Chondrocyte (in vitro differentiated cells): ENCODE results near the gene GPR142. TPM values are rescaled to one million over a fixed set of nuclear protein-coding genes. Genes with fewer than 3 reads are reported as not detected.
A peak's percentile ranks its signal among the peaks of the same experiment; 100 is the strongest.

ENCODE experiments used
- DNase-seq: peaks from one replicate; pipeline ENCODE4 v3.0.0; 2021; ENCODE audit warnings: mixed read lengths, low spot score
- H3K27ac Mint-ChIP-seq: one replicate; pipeline ENCODE4 v1.8.0; 2021; ENCODE audit warnings: mild to moderate bottlenecking, moderate library complexity, mixed read lengths; ENCODE audit not compliant: unreplicated experiment
- H3K27me3 Mint-ChIP-seq: 2 replicates; pipeline ENCODE4 v1.8.0; 2021; ENCODE audit warnings: low read depth, mixed read lengths
- H3K36me3 Mint-ChIP-seq: 2 replicates; pipeline ENCODE4 v1.8.0; 2021; ENCODE audit warnings: low read depth, mixed read lengths
- H3K4me1 Mint-ChIP-seq: 2 replicates; pipeline ENCODE4 v1.8.0; 2021; ENCODE audit warnings: low read depth, mild to moderate bottlenecking, mixed read lengths
- H3K4me3 Mint-ChIP-seq: one replicate; pipeline ENCODE4 v1.8.0; 2021; ENCODE audit warnings: mild to moderate bottlenecking, moderate library complexity, mixed read lengths; ENCODE audit not compliant: unreplicated experiment
- H3K9me3 Mint-ChIP-seq: 2 replicates; pipeline ENCODE4 v1.8.0; 2021; ENCODE audit warnings: low read depth, mixed read lengths
- total RNA-seq: library from RNA; stranded (reverse); gene quantifications from 3 replicates; pipeline ENCODE4 v1.2.1, GENCODE V29; 2021
- TF ChIP-seq, protein P1 (sequence below): fragments of 200-600 bp; sonication (generic); IDR thresholded peaks from 2 replicates; pipeline ENCODE4 v1.5.0; 2021; ENCODE audit warnings: antibody characterized with exemption, mild to moderate bottlenecking, moderate library complexity

GPR142 gene
- total RNA-seq, 1 donor from 2014 or later: not detected

DNA sequence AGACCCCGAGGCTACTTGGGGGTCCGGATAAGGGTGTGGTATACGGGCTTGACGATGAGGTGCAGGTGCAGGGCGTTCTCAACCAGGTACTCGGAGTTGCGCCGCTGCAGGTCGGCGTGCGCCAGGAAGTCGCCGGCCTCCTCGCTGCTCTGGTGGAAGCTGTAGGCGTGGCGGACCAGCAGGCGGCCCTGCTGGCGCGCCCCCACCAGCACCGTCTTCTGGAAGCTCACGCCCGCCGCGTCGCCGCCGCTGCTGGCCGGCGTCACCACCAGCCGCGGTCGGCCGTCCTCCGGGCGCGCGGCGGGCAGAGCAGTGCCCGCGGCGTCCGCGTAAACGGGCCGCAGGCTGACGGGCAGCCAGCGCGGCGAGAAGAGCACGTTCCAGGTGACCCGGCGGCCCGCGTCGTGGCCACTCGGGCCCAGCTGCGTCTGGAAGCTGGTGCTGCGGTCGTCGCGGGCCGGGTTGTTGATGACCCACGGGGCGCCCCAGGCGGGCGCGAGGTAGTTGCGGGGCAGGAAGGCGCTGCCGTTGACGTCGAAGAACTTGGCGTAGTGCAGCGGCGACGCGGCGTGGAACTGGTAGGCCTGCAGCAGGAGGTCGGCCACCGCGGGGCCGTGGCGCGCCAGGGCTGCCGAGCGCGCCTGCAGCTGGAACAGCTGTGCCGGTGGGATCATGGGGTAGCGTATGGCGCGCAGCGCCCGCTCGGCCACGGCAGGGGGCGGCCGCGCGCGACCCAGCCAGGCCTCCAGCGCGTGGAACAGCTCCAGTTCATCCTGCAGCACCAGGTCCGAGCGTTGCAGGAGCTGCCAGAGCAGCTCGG lies 10.4 kb upstream of the GPR142 start:
- no peaks in the 10 kb centered on the region for H3K36me3 Mint-ChIP-seq
- peaks cover 49% of the 10 kb centered on the region for H3K27me3 Mint-ChIP-seq
- no peaks in the 10 kb centered on the region for H3K9me3 Mint-ChIP-seq
- TF ChIP-seq, protein P1, sequence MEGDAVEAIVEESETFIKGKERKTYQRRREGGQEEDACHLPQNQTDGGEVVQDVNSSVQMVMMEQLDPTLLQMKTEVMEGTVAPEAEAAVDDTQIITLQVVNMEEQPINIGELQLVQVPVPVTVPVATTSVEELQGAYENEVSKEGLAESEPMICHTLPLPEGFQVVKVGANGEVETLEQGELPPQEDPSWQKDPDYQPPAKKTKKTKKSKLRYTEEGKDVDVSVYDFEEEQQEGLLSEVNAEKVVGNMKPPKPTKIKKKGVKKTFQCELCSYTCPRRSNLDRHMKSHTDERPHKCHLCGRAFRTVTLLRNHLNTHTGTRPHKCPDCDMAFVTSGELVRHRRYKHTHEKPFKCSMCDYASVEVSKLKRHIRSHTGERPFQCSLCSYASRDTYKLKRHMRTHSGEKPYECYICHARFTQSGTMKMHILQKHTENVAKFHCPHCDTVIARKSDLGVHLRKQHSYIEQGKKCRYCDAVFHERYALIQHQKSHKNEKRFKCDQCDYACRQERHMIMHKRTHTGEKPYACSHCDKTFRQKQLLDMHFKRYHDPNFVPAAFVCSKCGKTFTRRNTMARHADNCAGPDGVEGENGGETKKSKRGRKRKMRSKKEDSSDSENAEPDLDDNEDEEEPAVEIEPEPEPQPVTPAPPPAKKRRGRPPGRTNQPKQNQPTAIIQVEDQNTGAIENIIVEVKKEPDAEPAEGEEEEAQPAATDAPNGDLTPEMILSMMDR: no peak
- no peaks in the 10 kb centered on the region for H3K4me1 Mint-ChIP-seq
- peak; percentile 54 for DNase-seq
- H3K4me3 Mint-ChIP-seq: peak overlapping the region; percentile 31
- H3K27ac Mint-ChIP-seq: no peak overlapping the region

DNA sequence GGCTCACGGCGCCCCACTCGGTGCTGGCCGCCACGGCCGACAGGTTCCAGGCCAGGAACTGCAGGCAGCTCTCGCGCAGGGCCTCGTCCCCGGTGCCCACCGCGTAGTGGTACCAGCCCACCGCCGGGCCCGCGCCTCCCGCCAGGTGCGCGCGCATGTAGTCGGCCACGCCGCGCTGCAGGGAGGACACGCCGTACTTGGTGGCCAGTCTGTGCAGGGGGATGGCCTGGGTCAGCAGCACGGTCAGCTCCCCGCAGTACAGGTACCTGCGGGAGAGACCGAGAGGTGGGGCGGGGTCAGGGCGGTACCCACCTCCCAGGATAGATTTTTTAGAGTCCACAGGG lies 9.9 kb upstream of the GPR142 start:
- TF ChIP-seq, protein P1: no peak
- H3K36me3 Mint-ChIP-seq: no peaks in the 10 kb centered on the region
- H3K27ac Mint-ChIP-seq: no peak overlapping the region
- peak; percentile 90 for DNase-seq
- no peaks in the 10 kb centered on the region for H3K4me1 Mint-ChIP-seq
- H3K4me3 Mint-ChIP-seq: no peak overlapping the region
- H3K9me3 Mint-ChIP-seq: no peaks in the 10 kb centered on the region
- H3K27me3 Mint-ChIP-seq: peaks cover 47% of the 10 kb centered on the region

DNA sequence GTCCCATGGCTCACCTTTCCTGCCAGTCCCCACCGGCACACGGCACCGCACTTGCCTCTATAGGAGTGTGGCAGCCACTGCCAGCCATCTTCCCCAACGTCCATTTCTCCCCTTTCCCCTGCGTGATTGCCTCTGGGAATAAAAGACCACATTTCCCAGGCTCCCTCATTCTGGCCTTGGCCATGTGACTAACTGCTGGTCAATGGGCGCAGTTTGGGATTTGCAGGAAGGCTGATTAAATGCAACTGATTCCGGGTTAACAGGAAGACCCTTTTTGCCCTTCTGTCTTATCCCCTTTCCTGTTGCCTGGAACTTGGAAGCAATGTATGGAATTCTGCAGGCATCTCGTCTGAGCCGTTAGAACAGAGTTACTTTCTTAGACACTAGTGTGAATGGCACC lies 8.6 kb upstream of the GPR142 start:
- H3K4me1 Mint-ChIP-seq: no peaks in the 10 kb centered on the region
- H3K4me3 Mint-ChIP-seq: no peak overlapping the region
- no peak overlapping the region for H3K27ac Mint-ChIP-seq
- DNase-seq: no peak
- H3K27me3 Mint-ChIP-seq: peaks cover 48% of the 10 kb centered on the region
- H3K36me3 Mint-ChIP-seq: no peaks in the 10 kb centered on the region
- TF ChIP-seq, protein P1: no peak
- H3K9me3 Mint-ChIP-seq: no peaks in the 10 kb centered on the region

DNA sequence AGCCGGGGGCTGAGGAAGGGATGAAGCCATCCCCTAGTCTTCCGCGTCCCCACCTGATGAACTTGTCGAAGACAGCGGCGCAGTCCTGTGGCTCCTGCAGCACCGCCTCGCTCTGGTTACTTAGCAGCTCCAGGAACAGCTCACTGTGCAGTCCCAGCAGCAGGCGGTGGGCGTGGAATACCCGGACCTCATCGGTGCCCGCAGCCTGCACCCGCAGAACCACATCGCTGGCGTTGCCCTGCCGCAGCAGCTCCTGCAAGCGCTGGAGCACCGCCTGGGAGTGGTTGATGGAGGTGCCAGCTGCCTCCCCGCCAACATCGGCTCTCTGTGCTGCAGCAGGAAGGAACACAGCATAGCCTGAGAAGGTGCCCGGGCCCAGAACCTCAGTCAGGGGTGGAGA lies 7.4 kb upstream of the GPR142 start:
- H3K36me3 Mint-ChIP-seq: no peaks in the 10 kb centered on the region
- no peak overlapping the region for H3K4me3 Mint-ChIP-seq
- peak; percentile 90 for DNase-seq
- no peak overlapping the region for H3K27ac Mint-ChIP-seq
- no peaks in the 10 kb centered on the region for H3K9me3 Mint-ChIP-seq
- peaks cover 43% of the 10 kb centered on the region for H3K27me3 Mint-ChIP-seq
- TF ChIP-seq, protein P1: no peak
- no peaks in the 10 kb centered on the region for H3K4me1 Mint-ChIP-seq

DNA sequence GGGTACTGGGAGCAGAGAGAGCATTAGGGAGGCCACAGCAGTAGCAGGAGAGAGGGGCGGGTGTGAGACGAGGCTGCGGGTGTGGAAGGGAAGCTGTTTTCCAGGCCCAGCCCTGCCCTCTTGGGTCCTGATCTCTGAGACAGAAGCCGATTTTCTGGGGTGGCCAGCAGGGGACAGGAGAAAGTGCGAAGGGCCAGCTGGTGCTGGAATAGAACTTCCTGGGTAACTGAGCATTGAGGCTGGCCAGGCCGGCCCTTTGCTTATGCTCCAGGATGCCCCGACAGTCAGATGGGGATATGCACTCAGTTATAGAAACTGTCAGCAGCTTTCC lies 6.4 kb upstream of the GPR142 start:
- DNase-seq: no peak
- Mint-ChIP-seq H3K4me1 (no peaks in the 10 kb centered on the region), H3K4me3 (no peak overlapping the region), H3K27ac (no peak overlapping the region), H3K27me3 (peaks cover 46% of the 10 kb centered on the region), H3K9me3 (no peaks in the 10 kb centered on the region), H3K36me3 (no peaks in the 10 kb centered on the region)
- TF ChIP-seq, protein P1: no peak
